Breast epithelium (tissue), 3 donors: ENCODE results near the gene ZNF681.

ENCODE experiments used
- CTCF ChIP-seq, 3 donors: fragments of 450-650 bp; IDR thresholded peaks; one replicate each; pipeline ENCODE4 v1.5.1; 2016 to 2017; ENCODE audit warnings: antibody characterized with exemption in 3 of 3, mild to moderate bottlenecking in 3 of 3, moderate library complexity in 3 of 3
- POLR2A ChIP-seq: fragments of 450-650 bp; IDR thresholded peaks from one replicate; pipeline ENCODE4 v1.6.1; 2016; ENCODE audit warnings: antibody characterized with exemption, mild to moderate bottlenecking, moderate library complexity
- POLR2AphosphoS5 ChIP-seq, 3 donors: sonication (generic); formaldehyde crosslinking; IDR thresholded peaks; one replicate each; pipeline ENCODE4 v1.6.1; 2017; ENCODE audit warnings: antibody characterized with exemption in 3 of 3

- TF ChIP-seq CTCF (IDR thresholded peaks at IDR 0.05), result no peak
- no peak for TF ChIP-seq POLR2AphosphoS5 (IDR thresholded peaks at IDR 0.05)
- no peak for TF ChIP-seq POLR2A
Measured at GRCh38 chr19:23769691-23770468, 11.2 kb upstream of the ZNF681 start.
